ENCODE measurements around the gene TLCD1. TPM values are rescaled to one million over a fixed set of nuclear protein-coding genes. Genes with fewer than 3 reads are reported as not detected.

The TLCD1 gene
- total and polyA plus RNA-seq, 10 of the 15 experiments (the other 5 are each of a cell fraction or from before 2014, with no cell fraction given) = 2.9 to 19.8 (median 7.7) TPM

DNA sequence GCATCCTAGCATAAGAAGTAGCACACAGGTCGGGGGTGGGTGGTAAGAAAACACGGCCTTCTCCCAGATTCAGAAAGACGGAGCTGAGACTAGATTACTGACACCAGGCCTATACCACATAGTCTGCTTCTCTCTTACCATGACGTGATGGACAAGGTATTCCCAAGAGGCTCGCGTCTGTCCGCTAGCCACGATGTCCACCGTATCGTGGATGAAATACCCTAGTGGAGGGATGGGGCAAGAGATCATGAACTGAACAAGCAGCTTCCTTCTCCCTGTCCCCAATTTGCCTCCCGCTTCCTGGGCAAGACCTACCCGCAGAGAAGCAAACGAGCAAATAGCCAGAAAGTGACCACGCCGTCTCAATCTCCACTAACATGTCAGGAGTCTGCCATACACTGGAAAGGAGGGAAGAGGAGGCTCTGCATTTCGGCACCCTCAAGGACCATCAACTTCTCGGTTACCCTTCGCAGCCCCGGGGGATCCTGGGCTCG lies 820 bp downstream of the TLCD1 start:
- no TSS peak for BruUV-seq (replicated peaks)
- ChIA-PET CTCF (interaction anchor here (1.0 to 12.6 kb wide), 6 partner anchors 24 to 392 kb away, joined by 3 to 394 read pairs (median 30); partner anchors contain the start of gene BLTP2), RAD21 (ENCODE audit: unreplicated experiment) (interaction anchor here (1.0 to 6.8 kb wide), 8 partner anchors 10 to 228 kb away, joined by 3 to 375 read pairs (median 5); partner anchors contain the start of genes BLTP2, FLOT2, PROCA1 and TRAF4), POLR2A (interaction anchor here (1.4 to 17.2 kb wide), 5 partner anchors 10 to 177 kb away, joined by 4 to 485 read pairs (median 9); partner anchors contain the start of genes BLTP2, PROCA1 and TRAF4), SMC1A (ENCODE audit: uncharacterized antibody, unreplicated experiment) (interaction anchor here (0.7 to 11.3 kb wide), 9 partner anchors 10 to 1424 kb away, joined by 3 to 326 read pairs (median 3); partner anchors contain the start of genes BLTP2, PROCA1 and TRAF4)
- 2% methylated on average over 20 of the region's 20 CpGs for WGBS (ENCODE audit: insufficient coverage, insufficient replicate concordance, low lambda C conversion rate, missing lambda C conversion rate)
- Histone ChIP-seq H3K79me2 (ENCODE audit: control insufficient read depth, insufficient read depth, low read length) (peaks cover 37% of the 10 kb centered on the region), H2AFZ (ENCODE audit: control insufficient read depth, low read depth, low read length) (no peak overlapping the region), H3K27me3 (replicated peaks in 1 of 2; ENCODE audit: control insufficient read depth in 2 of 2, insufficient read depth in 2 of 2, low read length in 1 of 2) (no peaks in the 10 kb centered on the region), H3K4me2 (ENCODE audit: control insufficient read depth, insufficient read depth) (peak overlapping the region; percentile 82), H3K4me1 (ENCODE audit: control insufficient read depth, insufficient read depth, low read length) (peaks cover 23% of the 10 kb centered on the region), H3K9ac (ENCODE audit: control insufficient read depth, insufficient read depth, low read length) (peak overlapping the region; percentile 69), H3K9me3 (replicated peaks; ENCODE audit: control insufficient read depth, insufficient read depth, low read length) (no peaks in the 10 kb centered on the region), H3K27ac (ENCODE audit: control insufficient read depth, insufficient read depth) (peak overlapping the region; percentile 74), H3K36me3 (ENCODE audit: control insufficient read depth in 2 of 2, insufficient read depth in 2 of 2, low read length in 1 of 2) (peaks cover 12 to 20% of the 10 kb centered on the region in 2 experiments; a peak in 3 of 4 replicates), H3K4me3 (peak overlapping the region; percentile 72), H4K20me1 (ENCODE audit: control insufficient read depth, insufficient read depth) (no peaks in the 10 kb centered on the region)
- FAIRE-seq (no peak), DNase-seq (ENCODE audit: low read depth, low spot score) (no peak), ATAC-seq (no peak)
- in situ Hi-C loops (cut with MboI) (loop anchor here (25.0 kb wide), 1 partner anchor 1263 kb away; the partner anchor contains the start of gene KSR1), intact Hi-C loops (cut with micrococcal nuclease; ENCODE audit: unreplicated experiment) (loop anchor here (5.0 to 10.0 kb wide), 2 partner anchors 117 to 390 kb away; partner anchors contain the start of gene FAM222B)
- TF ChIP-seq WRNIP1 (IDR thresholded peaks at IDR 0.05; ENCODE audit: borderline replicate concordance, low read depth, low read length) (no peak), IKZF2 (IDR thresholded peaks at IDR 0.05) (0 out of 4 replicates have a peak, but pooled peaks of 1 of the 2 experiments have one; percentile 7), CHD2 (IDR thresholded peaks at IDR 0.05; ENCODE audit: borderline replicate concordance, low read depth, low read length) (peak; percentile 26; the same call in 1 of the 2 replicates), ZZZ3 (IDR thresholded peaks at IDR 0.05; ENCODE audit: control insufficient read depth, insufficient read length, low read depth) (no peak), POLR2AphosphoS5 (IDR thresholded peaks at IDR 0.05; ENCODE audit: low read length) (peak; percentile 88), CBFB (IDR thresholded peaks at IDR 0.05; ENCODE audit: low read depth) (no peak; the same call in 1 of the 2 replicates), SUZ12 (IDR thresholded peaks at IDR 0.05; ENCODE audit: unreplicated experiment) (no peak), POLR2A (IDR thresholded peaks at IDR 0.05; ENCODE audit: low read depth, low read length) (peak; percentile 41), TCF7 (IDR thresholded peaks at IDR 0.05; ENCODE audit: borderline replicate concordance) (peak; percentile 5; the same call in 1 of the 2 replicates), YY1 (IDR thresholded peaks at IDR 0.05; ENCODE audit: low read depth, low read length) (0 out of 2 replicates have a peak, but pooled peaks have one; percentile 6), RUNX3 (IDR thresholded peaks at IDR 0.05; ENCODE audit: low read length) (no peak), MYB (IDR thresholded peaks at IDR 0.05; ENCODE audit: borderline replicate concordance, low read depth, low read length) (no peak), ZBED1 (IDR thresholded peaks at IDR 0.05; ENCODE audit: borderline replicate concordance) (peak; percentile 92), GATAD2B (conservative IDR thresholded peaks at IDR 0.05; ENCODE audit: low read depth) (no peak; the same call in 1 of the 2 replicates), PKNOX1 (IDR thresholded peaks at IDR 0.05) (no peak)
- TF ChIP-seq, protein P1, sequence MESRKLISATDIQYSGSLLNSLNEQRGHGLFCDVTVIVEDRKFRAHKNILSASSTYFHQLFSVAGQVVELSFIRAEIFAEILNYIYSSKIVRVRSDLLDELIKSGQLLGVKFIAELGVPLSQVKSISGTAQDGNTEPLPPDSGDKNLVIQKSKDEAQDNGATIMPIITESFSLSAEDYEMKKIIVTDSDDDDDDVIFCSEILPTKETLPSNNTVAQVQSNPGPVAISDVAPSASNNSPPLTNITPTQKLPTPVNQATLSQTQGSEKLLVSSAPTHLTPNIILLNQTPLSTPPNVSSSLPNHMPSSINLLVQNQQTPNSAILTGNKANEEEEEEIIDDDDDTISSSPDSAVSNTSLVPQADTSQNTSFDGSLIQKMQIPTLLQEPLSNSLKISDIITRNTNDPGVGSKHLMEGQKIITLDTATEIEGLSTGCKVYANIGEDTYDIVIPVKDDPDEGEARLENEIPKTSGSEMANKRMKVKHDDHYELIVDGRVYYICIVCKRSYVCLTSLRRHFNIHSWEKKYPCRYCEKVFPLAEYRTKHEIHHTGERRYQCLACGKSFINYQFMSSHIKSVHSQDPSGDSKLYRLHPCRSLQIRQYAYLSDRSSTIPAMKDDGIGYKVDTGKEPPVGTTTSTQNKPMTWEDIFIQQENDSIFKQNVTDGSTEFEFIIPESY (IDR thresholded peaks at IDR 0.05) = no peak
- TF ChIP-seq, protein P2, sequence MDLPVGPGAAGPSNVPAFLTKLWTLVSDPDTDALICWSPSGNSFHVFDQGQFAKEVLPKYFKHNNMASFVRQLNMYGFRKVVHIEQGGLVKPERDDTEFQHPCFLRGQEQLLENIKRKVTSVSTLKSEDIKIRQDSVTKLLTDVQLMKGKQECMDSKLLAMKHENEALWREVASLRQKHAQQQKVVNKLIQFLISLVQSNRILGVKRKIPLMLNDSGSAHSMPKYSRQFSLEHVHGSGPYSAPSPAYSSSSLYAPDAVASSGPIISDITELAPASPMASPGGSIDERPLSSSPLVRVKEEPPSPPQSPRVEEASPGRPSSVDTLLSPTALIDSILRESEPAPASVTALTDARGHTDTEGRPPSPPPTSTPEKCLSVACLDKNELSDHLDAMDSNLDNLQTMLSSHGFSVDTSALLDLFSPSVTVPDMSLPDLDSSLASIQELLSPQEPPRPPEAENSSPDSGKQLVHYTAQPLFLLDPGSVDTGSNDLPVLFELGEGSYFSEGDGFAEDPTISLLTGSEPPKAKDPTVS (IDR thresholded peaks at IDR 0.05; ENCODE audit: low read depth, low read length) = 0 out of 2 replicates have a peak, but pooled peaks have one; percentile 28

Data from GM12878 (cell line).